ENCODE data around the gene POMC.

DNA sequence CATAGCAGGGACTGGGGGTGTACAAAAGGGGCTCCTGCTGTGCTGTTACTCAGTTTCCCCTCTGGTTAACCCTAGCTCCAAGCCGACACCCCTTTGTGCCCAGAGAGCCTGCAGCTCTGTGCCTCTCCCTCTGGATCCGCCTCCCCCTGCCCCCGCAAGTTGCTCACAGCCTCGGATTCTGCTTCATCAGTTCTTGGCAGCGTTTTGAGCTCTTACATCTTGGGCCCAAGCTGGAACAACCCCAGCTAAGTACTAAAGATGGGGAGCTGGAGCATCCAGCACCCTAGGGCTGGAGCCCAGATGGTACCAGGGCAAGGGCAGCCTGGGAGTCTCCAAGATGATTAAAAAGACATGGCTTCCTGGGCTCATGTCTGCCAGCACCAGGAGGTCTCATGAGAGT lies 40.7 kb downstream of the POMC start:
- TF ChIP-seq, protein P1, sequence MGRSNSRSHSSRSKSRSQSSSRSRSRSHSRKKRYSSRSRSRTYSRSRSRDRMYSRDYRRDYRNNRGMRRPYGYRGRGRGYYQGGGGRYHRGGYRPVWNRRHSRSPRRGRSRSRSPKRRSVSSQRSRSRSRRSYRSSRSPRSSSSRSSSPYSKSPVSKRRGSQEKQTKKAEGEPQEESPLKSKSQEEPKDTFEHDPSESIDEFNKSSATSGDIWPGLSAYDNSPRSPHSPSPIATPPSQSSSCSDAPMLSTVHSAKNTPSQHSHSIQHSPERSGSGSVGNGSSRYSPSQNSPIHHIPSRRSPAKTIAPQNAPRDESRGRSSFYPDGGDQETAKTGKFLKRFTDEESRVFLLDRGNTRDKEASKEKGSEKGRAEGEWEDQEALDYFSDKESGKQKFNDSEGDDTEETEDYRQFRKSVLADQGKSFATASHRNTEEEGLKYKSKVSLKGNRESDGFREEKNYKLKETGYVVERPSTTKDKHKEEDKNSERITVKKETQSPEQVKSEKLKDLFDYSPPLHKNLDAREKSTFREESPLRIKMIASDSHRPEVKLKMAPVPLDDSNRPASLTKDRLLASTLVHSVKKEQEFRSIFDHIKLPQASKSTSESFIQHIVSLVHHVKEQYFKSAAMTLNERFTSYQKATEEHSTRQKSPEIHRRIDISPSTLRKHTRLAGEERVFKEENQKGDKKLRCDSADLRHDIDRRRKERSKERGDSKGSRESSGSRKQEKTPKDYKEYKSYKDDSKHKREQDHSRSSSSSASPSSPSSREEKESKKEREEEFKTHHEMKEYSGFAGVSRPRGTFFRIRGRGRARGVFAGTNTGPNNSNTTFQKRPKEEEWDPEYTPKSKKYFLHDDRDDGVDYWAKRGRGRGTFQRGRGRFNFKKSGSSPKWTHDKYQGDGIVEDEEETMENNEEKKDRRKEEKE (IDR thresholded peaks at IDR 0.05), result no peak
- TF ChIP-seq BHLHE40 (IDR thresholded peaks at IDR 0.05; ENCODE audit: low read length) (no peak), KAT2B (IDR thresholded peaks at IDR 0.05; ENCODE audit: borderline replicate concordance, low read depth, low read length) (no peak), POLR2A (IDR thresholded peaks at IDR 0.05; ENCODE audit: insufficient read depth in 1 of 2, low read depth in 2 of 2, low read length in 2 of 2) (no peak), ARNT (IDR thresholded peaks at IDR 0.05) (no peak), CHD4 (IDR thresholded peaks at IDR 0.05; ENCODE audit: borderline replicate concordance, low read length) (no peak), DNMT1 (CRISPR knock-in tag; IDR thresholded peaks at IDR 0.05) (no peak), POLR2AphosphoS5 (IDR thresholded peaks at IDR 0.05; ENCODE audit: low read depth, low read length) (no peak)
- TF ChIP-seq, protein P2, sequence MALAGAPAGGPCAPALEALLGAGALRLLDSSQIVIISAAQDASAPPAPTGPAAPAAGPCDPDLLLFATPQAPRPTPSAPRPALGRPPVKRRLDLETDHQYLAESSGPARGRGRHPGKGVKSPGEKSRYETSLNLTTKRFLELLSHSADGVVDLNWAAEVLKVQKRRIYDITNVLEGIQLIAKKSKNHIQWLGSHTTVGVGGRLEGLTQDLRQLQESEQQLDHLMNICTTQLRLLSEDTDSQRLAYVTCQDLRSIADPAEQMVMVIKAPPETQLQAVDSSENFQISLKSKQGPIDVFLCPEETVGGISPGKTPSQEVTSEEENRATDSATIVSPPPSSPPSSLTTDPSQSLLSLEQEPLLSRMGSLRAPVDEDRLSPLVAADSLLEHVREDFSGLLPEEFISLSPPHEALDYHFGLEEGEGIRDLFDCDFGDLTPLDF (CRISPR knock-in tag; IDR thresholded peaks at IDR 0.05), result no peak

All from HepG2 (cell line).